ENCODE measurements around the gene KCNAB1. TPM values are rescaled to one million over a fixed set of nuclear protein-coding genes. Genes with fewer than 3 reads are reported as not detected.

The KCNAB1 gene
- total RNA-seq, 1 donor from 2014 or later, result 16.5 TPM

DNA sequence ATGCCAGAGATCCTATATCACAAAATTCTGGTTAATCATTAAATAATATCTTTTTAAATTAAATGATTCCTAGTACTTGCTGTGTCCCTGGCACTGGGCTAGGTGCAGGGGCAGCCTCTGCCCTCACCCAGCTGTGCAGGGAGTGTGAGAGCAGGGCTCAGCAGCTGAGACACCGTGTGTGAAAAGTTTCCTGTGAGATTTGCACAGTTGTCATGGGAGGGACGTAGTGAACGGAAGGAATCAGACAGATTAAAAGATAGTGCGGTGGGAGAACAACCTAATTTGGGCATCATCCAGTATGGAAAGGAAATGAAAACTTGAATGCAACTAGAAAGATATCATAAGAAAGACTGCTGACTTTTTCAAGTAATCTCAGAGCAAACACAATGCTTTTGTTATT is 230.4 kb downstream of the KCNAB1 start:
- Mint-ChIP-seq H3K27me3 (ENCODE audit: unreplicated experiment) (no peaks in the 10 kb centered on the region), H3K4me1 (ENCODE audit: low read depth, unreplicated experiment) (peaks cover 2% of the 10 kb centered on the region), H3K9me3 (ENCODE audit: unreplicated experiment) (no peaks in the 10 kb centered on the region)

DNA sequence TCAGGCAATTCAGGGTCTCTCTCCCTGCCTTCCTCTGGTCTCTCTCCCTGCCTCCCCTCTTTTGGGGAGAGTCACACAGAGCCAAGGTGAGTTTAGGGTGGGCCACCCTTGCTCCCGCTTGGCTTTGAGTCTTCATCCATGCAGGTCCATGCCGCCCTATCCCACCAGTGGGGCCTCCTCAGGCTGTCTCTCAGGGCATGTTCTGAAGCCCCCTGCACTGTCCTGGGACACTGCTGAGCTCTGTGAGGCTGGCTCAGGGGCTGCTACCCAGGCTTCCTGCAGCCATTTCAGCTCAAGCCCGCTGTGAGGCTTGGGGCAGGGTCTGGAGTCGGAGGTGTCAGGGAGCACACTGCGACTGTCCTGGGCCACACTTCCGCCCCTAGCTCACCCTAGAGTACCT is 231.4 kb downstream of the KCNAB1 start:
- TF ChIP-seq, protein P1, sequence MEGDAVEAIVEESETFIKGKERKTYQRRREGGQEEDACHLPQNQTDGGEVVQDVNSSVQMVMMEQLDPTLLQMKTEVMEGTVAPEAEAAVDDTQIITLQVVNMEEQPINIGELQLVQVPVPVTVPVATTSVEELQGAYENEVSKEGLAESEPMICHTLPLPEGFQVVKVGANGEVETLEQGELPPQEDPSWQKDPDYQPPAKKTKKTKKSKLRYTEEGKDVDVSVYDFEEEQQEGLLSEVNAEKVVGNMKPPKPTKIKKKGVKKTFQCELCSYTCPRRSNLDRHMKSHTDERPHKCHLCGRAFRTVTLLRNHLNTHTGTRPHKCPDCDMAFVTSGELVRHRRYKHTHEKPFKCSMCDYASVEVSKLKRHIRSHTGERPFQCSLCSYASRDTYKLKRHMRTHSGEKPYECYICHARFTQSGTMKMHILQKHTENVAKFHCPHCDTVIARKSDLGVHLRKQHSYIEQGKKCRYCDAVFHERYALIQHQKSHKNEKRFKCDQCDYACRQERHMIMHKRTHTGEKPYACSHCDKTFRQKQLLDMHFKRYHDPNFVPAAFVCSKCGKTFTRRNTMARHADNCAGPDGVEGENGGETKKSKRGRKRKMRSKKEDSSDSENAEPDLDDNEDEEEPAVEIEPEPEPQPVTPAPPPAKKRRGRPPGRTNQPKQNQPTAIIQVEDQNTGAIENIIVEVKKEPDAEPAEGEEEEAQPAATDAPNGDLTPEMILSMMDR (IDR thresholded peaks at IDR 0.05; ENCODE audit: partially characterized antibody, unreplicated experiment), result no peak
- Mint-ChIP-seq H3K27ac (ENCODE audit: unreplicated experiment) (no peak overlapping the region), H3K36me3 (ENCODE audit: unreplicated experiment) (no peaks in the 10 kb centered on the region), H3K9me3 (ENCODE audit: unreplicated experiment) (no peaks in the 10 kb centered on the region), H3K4me3 (ENCODE audit: unreplicated experiment) (no peak overlapping the region), H3K4me1 (ENCODE audit: low read depth, unreplicated experiment) (peaks cover 2% of the 10 kb centered on the region), H3K27me3 (ENCODE audit: unreplicated experiment) (no peaks in the 10 kb centered on the region)
- no peak for DNase-seq

More for the DNA sequence above, 230.4 kb downstream of the KCNAB1 start:
- no peak for DNase-seq
- TF ChIP-seq, protein P1 (IDR thresholded peaks at IDR 0.05; ENCODE audit: partially characterized antibody, unreplicated experiment), result no peak
- H3K36me3 Mint-ChIP-seq (ENCODE audit: unreplicated experiment), result no peaks in the 10 kb centered on the region
- H3K27ac Mint-ChIP-seq (ENCODE audit: unreplicated experiment), result no peak overlapping the region
- no peak overlapping the region for H3K4me3 Mint-ChIP-seq (ENCODE audit: unreplicated experiment)

DNA sequence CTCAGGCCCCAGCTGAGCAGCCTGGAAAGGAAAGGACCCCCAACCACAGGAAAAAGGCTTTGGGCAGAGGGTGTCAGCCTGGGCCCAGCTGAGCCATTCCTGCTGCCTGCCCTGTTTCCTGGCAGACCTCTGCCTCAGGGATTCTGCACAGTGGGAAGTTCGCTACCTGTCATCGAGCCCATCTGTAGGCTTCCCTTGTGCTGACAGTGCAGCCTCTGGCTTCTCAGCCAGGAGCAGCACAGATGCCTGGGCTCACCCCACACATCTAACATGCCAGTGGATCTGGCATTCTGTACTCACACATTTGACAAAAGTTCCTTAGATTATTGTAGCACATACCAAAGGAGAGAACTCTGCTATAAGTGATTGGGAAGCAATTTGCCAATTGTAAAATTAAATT is 232.3 kb downstream of the KCNAB1 start:
- Mint-ChIP-seq H3K4me3 (ENCODE audit: unreplicated experiment) (no peak overlapping the region), H3K4me1 (ENCODE audit: low read depth, unreplicated experiment) (peaks cover 2% of the 10 kb centered on the region), H3K27ac (ENCODE audit: unreplicated experiment) (no peak overlapping the region), H3K9me3 (ENCODE audit: unreplicated experiment) (no peaks in the 10 kb centered on the region), H3K36me3 (ENCODE audit: unreplicated experiment) (no peaks in the 10 kb centered on the region), H3K27me3 (ENCODE audit: unreplicated experiment) (no peaks in the 10 kb centered on the region)
- DNase-seq, result no peak
- TF ChIP-seq, protein P1 (IDR thresholded peaks at IDR 0.05; ENCODE audit: partially characterized antibody, unreplicated experiment), result no peak

DNA sequence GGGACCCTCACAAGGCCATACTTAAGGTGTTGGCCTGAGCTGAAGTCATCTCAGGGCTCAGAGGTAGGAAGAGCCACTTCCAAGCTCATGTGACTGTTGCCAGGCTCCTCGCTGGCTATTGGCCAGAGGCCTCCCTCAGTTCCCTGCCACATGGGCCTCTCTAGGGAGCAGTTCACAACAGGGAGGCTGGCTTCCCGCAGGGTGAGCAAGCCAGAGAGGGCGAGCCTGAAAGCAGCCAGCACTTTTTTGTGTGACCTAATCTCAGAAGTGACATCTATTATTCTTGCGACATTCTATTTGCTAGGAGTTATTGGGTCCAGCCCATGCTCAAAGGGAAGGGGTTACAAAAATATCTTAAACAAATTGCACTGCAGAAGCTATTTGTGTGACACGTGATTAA is 233.2 kb downstream of the KCNAB1 start:
- Mint-ChIP-seq H3K27me3 (ENCODE audit: unreplicated experiment) (no peaks in the 10 kb centered on the region), H3K36me3 (ENCODE audit: unreplicated experiment) (no peaks in the 10 kb centered on the region), H3K9me3 (ENCODE audit: unreplicated experiment) (no peaks in the 10 kb centered on the region), H3K27ac (ENCODE audit: unreplicated experiment) (no peak overlapping the region), H3K4me1 (ENCODE audit: low read depth, unreplicated experiment) (peaks cover 2% of the 10 kb centered on the region), H3K4me3 (ENCODE audit: unreplicated experiment) (no peak overlapping the region)
- TF ChIP-seq, protein P1 (IDR thresholded peaks at IDR 0.05; ENCODE audit: partially characterized antibody, unreplicated experiment), result no peak
- DNase-seq, result no peak

DNA sequence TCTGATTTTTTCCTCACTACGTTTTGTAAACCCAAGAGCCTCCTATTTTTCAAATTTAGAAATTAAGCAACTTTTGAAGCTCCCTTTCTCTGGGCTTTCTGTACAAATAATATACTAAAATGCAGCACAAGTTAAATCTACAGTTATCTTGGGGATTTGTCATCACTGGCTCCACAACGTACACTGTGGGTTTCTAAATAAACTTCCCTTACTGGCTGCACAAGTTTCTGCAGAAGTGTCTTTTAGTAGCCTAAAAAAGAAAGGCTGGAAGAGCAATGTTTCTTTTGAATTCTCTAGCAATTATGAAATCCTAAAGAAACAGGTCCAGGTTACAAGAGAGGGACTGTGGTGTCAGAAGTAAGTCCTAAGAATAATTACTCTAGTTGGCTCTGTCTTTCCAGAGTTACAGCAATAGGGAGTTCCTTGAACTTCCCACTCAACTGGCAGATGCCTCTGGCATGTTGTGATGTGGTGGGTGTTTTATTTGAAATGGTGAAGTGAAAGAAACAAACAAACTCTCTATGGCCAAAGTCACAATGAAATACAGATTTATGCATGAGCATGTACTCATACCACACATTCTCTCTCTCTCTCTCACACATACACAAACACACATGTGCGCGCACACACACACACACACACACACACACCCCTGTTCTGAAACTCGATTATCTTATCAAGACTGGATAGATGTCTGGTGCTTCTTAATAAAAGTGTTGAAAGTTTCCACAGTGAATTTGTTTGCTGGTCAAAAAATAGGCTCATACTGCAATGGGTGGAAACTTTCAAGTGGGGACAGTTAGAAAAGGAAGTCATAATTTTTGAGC is 236.4 kb downstream of the KCNAB1 start:
- no peaks in the 10 kb centered on the region for H3K27me3 Mint-ChIP-seq (ENCODE audit: unreplicated experiment)
- TF ChIP-seq, protein P1 (IDR thresholded peaks at IDR 0.05; ENCODE audit: partially characterized antibody, unreplicated experiment), result no peak
- no peak overlapping the region for H3K27ac Mint-ChIP-seq (ENCODE audit: unreplicated experiment)
- H3K36me3 Mint-ChIP-seq (ENCODE audit: unreplicated experiment), result no peaks in the 10 kb centered on the region
- no peak for DNase-seq
- H3K9me3 Mint-ChIP-seq (ENCODE audit: unreplicated experiment), result no peaks in the 10 kb centered on the region
- H3K4me1 Mint-ChIP-seq (ENCODE audit: low read depth, unreplicated experiment), result peaks cover 9% of the 10 kb centered on the region
- no peak overlapping the region for H3K4me3 Mint-ChIP-seq (ENCODE audit: unreplicated experiment)
